Measurements from ENCODE around the gene NRP1.

Gene NRP1

GRCh38 chr10:33162248-33162575, 172.3 kb downstream of the NRP1 start:
- H3K27ac ChIP-seq = no peak overlapping the region
- DNase-seq (ENCODE audit: low read depth, low spot score) = no peak

GRCh38 chr10:33161550-33162247, 172.8 kb downstream of the NRP1 start:
- DNase-seq (ENCODE audit: low read depth, low spot score) = no peak
- no peak overlapping the region for H3K27ac ChIP-seq

GRCh38 chr10:33160151-33160550, 174.3 kb downstream of the NRP1 start:
- no peak overlapping the region for H3K27ac ChIP-seq
- no peak for DNase-seq (ENCODE audit: low read depth, low spot score)

GRCh38 chr10:33157103-33157502, 177.4 kb downstream of the NRP1 start:
- DNase-seq (ENCODE audit: low read depth, low spot score) = no peak
- H3K27ac ChIP-seq = peak overlapping the region; percentile 81

- DNase-seq (ENCODE audit: low read depth, low spot score) = peak; percentile 91
- peak overlapping the region; percentile 81 for H3K27ac ChIP-seq
Observed at GRCh38 chr10:33155720-33156638, 178.5 kb downstream of the NRP1 start.

- H3K27ac ChIP-seq = no peak overlapping the region
- no peak for DNase-seq (ENCODE audit: low read depth, low spot score)
Observed at GRCh38 chr10:33154590-33154989, 179.9 kb downstream of the NRP1 start.

- DNase-seq (ENCODE audit: low read depth, low spot score) = no peak
- H3K27ac ChIP-seq = no peak overlapping the region
Observed at GRCh38 chr10:33153968-33154327, 180.5 kb downstream of the NRP1 start.

- no peak for DNase-seq (ENCODE audit: low read depth, low spot score)
- H3K27ac ChIP-seq = no peak overlapping the region
Observed at GRCh38 chr10:33153251-33153967, 181.1 kb downstream of the NRP1 start.

GRCh38 chr10:33152750-33153149, 181.7 kb downstream of the NRP1 start:
- no peak for DNase-seq (ENCODE audit: low read depth, low spot score)
- H3K27ac ChIP-seq = no peak overlapping the region

- DNase-seq (ENCODE audit: low read depth, low spot score) = no peak
- H3K27ac ChIP-seq = no peak overlapping the region
Observed at GRCh38 chr10:33152146-33152545, 182.3 kb downstream of the NRP1 start.

GRCh38 chr10:33151344-33151864, 183.1 kb downstream of the NRP1 start:
- no peak for DNase-seq (ENCODE audit: low read depth, low spot score)
- no peak overlapping the region for H3K27ac ChIP-seq

GRCh38 chr10:33150889-33151288, 183.6 kb downstream of the NRP1 start:
- no peak for DNase-seq (ENCODE audit: low read depth, low spot score)
- no peak overlapping the region for H3K27ac ChIP-seq

GRCh38 chr10:33150146-33150545, 184.3 kb downstream of the NRP1 start:
- H3K27ac ChIP-seq = no peak overlapping the region

GRCh38 chr10:33147013-33147310, 187.5 kb downstream of the NRP1 start:
- no peak for DNase-seq (ENCODE audit: low read depth, low spot score)
- no peak overlapping the region for H3K27ac ChIP-seq

More at GRCh38 chr10:33150146-33150545, 184.3 kb downstream of the NRP1 start:
- DNase-seq (ENCODE audit: low read depth, low spot score) = no peak

GRCh38 chr10:33146189-33147012, 188.1 kb downstream of the NRP1 start:
- no peak overlapping the region for H3K27ac ChIP-seq
- DNase-seq (ENCODE audit: low read depth, low spot score) = no peak

GRCh38 chr10:33145451-33146188, 188.8 kb downstream of the NRP1 start:
- no peak overlapping the region for H3K27ac ChIP-seq
- no peak for DNase-seq (ENCODE audit: low read depth, low spot score)

- no peak for DNase-seq (ENCODE audit: low read depth, low spot score)
- H3K27ac ChIP-seq = no peak overlapping the region
Observed at GRCh38 chr10:33143160-33143728, 191.2 kb downstream of the NRP1 start.

- no peak for DNase-seq (ENCODE audit: low read depth, low spot score)
- H3K27ac ChIP-seq = no peak overlapping the region
Observed at GRCh38 chr10:33142295-33142694, 192.2 kb downstream of the NRP1 start.

GRCh38 chr10:33141251-33141650, 193.2 kb downstream of the NRP1 start:
- H3K27ac ChIP-seq = no peak overlapping the region
- DNase-seq (ENCODE audit: low read depth, low spot score) = no peak
